ENCODE results near the gene IGSF3. TPM values are rescaled to one million over a fixed set of nuclear protein-coding genes. Genes with fewer than 3 reads are reported as not detected.
"Not testable (repeated sequence)": the region's sequence is repeated elsewhere in the genome, so short reads cannot be mapped to it uniquely, and the experiment has no call there.

The IGSF3 gene
- polyA plus RNA-seq, 3 donors from 2014 or later = not detected

DNA sequence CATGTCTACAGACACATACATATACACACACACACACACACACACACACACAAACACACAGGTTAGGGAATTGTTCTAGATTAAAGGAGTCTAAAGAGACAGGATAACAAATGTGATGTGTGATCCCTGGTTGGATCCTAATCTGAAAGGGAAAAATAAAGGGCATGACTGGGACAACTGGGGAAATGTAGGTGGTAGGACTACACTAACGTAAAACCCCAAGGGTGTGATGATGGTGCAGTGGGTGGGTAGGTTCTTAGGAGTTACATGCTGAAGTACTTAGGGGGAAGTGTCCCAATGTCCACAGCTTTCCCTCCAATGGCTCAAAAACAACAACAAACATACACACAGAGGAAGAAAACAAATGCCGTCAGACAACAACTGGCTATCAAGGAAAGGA lies 68.2 kb downstream of the IGSF3 start:
- H3K36me3 Mint-ChIP-seq; H3K9me3 Mint-ChIP-seq; DNase-seq; H3K27ac Mint-ChIP-seq; H3K27me3 Mint-ChIP-seq (ENCODE audit: low read depth in 3 of 3); H3K4me3 Mint-ChIP-seq: not testable (repeated sequence)
- peaks cover 4 to 11% of the 10 kb centered on the region in 2 donors for H3K4me1 Mint-ChIP-seq

GRCh38 chr1:116598420-116599036 lies 69.0 kb downstream of the IGSF3 start:
- DNase-seq, H3K9me3 Mint-ChIP-seq, H3K36me3 Mint-ChIP-seq: not testable (repeated sequence)

GRCh38 chr1:116597388-116597787 lies 70.1 kb downstream of the IGSF3 start:
- not testable (repeated sequence) for DNase-seq; H3K36me3 Mint-ChIP-seq; H3K27me3 Mint-ChIP-seq (ENCODE audit: low read depth in 3 of 3); H3K4me3 Mint-ChIP-seq; H3K9me3 Mint-ChIP-seq; H3K27ac Mint-ChIP-seq
- peaks cover 4 to 11% of the 10 kb centered on the region in 2 donors for H3K4me1 Mint-ChIP-seq

More at GRCh38 chr1:116598420-116599036, 69.0 kb downstream of the IGSF3 start:
- H3K27ac Mint-ChIP-seq; H3K27me3 Mint-ChIP-seq (ENCODE audit: low read depth in 3 of 3); H3K4me3 Mint-ChIP-seq: not testable (repeated sequence)
- peaks cover 4 to 11% of the 10 kb centered on the region in 2 donors for H3K4me1 Mint-ChIP-seq

GRCh38 chr1:116596742-116597307 lies 70.7 kb downstream of the IGSF3 start:
- not testable (repeated sequence) for H3K9me3 Mint-ChIP-seq; H3K27me3 Mint-ChIP-seq (ENCODE audit: low read depth in 3 of 3); H3K36me3 Mint-ChIP-seq; H3K27ac Mint-ChIP-seq; DNase-seq; H3K4me3 Mint-ChIP-seq
- peaks cover 4 to 11% of the 10 kb centered on the region in 2 donors for H3K4me1 Mint-ChIP-seq

GRCh38 chr1:116595946-116596741 lies 71.4 kb downstream of the IGSF3 start:
- H3K27me3 Mint-ChIP-seq (ENCODE audit: low read depth in 3 of 3); H3K27ac Mint-ChIP-seq; H3K36me3 Mint-ChIP-seq; H3K9me3 Mint-ChIP-seq: not testable (repeated sequence)
- DNase-seq = peak; percentile 35 to 50 (median 39)
- peak overlapping the region in 2 of 5 donors; percentile 5 to 51 for H3K4me3 Mint-ChIP-seq
- H3K4me1 Mint-ChIP-seq = peaks cover 4 to 11% of the 10 kb centered on the region in 2 donors

DNA sequence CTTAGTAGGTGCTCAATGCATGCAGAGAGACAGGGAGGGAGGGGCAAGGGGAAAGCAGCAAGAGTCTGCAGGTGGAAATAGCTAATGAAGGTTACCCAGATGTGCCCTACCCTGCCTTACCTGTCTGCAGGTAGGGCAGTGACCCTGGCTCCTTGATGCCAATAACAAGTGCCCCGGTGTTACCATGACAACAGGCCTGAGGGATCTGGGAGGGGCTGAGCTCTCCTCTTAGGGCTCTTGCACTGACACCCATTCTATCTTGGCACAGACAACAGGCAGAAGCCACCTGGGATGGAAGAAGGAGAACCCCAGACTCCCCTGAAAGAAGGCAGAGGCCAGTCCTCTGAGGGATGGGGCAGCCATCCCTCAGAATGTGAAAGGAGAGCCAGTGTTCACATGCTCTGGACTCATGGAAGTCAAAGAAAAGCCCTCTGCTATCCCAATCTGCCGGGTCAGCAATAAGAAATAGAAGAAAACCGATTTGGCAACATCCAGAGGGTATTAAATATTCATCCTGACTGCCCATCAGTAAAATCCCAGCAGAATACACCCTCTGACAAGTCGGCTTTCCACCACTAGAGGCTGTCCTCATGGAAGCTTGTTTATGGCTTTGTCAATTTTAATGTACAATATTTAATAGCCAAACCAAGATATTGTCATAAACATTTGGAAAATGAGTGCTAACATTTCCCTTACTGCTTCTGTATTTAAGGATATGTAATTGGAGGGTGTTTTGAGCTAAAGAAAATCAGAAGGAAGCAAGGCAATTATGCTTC lies 72.3 kb downstream of the IGSF3 start:
- not testable (repeated sequence) for H3K27me3 Mint-ChIP-seq (ENCODE audit: low read depth in 3 of 3); H3K36me3 Mint-ChIP-seq; H3K27ac Mint-ChIP-seq

DNA sequence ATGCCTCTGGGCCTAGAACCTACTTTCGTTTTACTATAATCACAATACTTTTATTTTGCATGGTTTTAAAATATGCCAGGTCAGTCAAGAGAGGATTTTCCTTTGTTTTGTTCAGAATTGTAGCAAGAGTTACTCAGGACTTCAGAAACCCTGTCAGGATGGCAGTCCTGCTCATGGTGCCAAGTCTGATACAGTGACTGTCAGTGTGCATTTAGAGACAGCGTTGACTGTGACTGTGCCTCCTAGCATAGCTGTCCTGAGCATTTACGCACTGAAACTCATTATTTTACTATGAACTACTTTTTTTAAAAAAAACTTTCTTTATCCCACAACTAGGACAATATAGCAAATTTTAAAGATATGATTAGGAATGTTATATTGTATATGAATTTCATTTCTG lies 73.6 kb downstream of the IGSF3 start:
- not testable (repeated sequence) for DNase-seq; H3K4me3 Mint-ChIP-seq; H3K27ac Mint-ChIP-seq; H3K27me3 Mint-ChIP-seq (ENCODE audit: low read depth in 3 of 3); H3K36me3 Mint-ChIP-seq; H3K9me3 Mint-ChIP-seq
- H3K4me1 Mint-ChIP-seq = peaks cover 21 to 30% of the 10 kb centered on the region in 2 donors

More for the DNA sequence above, 72.3 kb downstream of the IGSF3 start:
- H3K4me3 Mint-ChIP-seq, DNase-seq, H3K9me3 Mint-ChIP-seq: not testable (repeated sequence)
- H3K4me1 Mint-ChIP-seq = peaks cover 9 to 18% of the 10 kb centered on the region in 2 donors

- not testable (repeated sequence) for H3K36me3 Mint-ChIP-seq; DNase-seq; H3K27me3 Mint-ChIP-seq (ENCODE audit: low read depth in 3 of 3)
These were observed 74.1 kb downstream of the IGSF3 start for GRCh38 chr1:116593401-116593800.

GRCh38 chr1:116591951-116592605 lies 75.5 kb downstream of the IGSF3 start:
- H3K4me3 Mint-ChIP-seq, H3K9me3 Mint-ChIP-seq, DNase-seq, H3K36me3 Mint-ChIP-seq: not testable (repeated sequence)
- Mint-ChIP-seq H3K27me3 (ENCODE audit: low read depth in 3 of 3) (peaks cover 10 to 12% (median 10%) of the 10 kb centered on the region in 3 donors), H3K4me1 (peaks cover 26 to 30% of the 10 kb centered on the region in 2 donors), H3K27ac (peak overlapping the region in 1 of 6 donors; percentile 62)

More at GRCh38 chr1:116593401-116593800, 74.1 kb downstream of the IGSF3 start:
- not testable (repeated sequence) for H3K4me3 Mint-ChIP-seq, H3K27ac Mint-ChIP-seq, H3K9me3 Mint-ChIP-seq
- peaks cover 21 to 30% of the 10 kb centered on the region in 2 donors for H3K4me1 Mint-ChIP-seq

DNA sequence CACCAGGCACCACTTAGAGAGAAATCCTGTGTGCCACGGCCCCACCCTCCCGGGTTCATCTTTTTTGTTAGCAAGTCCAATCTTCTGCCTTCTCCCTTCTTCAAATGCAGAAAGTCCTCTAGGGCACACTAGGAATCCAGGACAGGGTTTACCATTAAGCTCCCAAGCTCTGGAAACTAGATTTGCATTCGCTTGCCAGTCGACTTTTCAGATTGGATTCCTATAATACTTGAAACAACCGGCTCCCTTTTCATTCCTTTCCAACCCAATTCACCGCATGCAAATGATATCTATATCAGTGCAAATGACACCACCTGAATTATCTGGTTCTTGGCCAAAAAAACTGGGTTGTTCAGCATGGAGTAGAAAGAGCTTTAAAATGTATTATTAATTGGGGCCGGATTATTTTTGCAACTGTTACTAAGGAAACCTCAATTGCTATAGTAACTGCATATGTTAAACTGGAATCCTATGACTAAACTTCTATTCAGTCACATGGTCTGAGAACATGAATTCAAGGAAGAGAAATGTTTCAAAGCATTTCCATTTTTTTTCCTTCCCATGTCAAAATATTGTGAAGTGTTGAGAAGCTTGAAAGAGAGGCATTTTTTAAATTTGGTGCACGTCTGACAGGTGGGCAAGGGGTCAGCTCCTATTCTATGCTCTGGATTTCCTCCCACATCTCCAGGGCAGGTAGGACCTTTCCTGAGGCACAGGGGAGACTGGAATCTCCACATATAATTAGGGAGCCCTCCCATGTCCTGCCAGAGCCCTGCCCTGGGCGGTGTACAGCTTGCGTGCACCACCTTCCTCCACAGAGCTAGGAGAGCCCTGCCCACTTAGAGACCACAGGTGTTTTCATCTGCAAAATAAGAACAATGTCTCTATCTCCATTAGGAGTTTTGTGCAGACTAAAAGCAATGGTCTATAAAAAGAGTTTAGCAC lies 76.3 kb downstream of the IGSF3 start:
- H3K4me3 Mint-ChIP-seq, DNase-seq, H3K36me3 Mint-ChIP-seq, H3K9me3 Mint-ChIP-seq: not testable (repeated sequence)
- Mint-ChIP-seq H3K4me1 (peaks cover 26 to 30% of the 10 kb centered on the region in 2 donors), H3K27me3 (ENCODE audit: low read depth in 3 of 3) (peaks cover 10 to 12% (median 10%) of the 10 kb centered on the region in 3 donors), H3K27ac (peak overlapping the region in 1 of 6 donors; percentile 66)

DNA sequence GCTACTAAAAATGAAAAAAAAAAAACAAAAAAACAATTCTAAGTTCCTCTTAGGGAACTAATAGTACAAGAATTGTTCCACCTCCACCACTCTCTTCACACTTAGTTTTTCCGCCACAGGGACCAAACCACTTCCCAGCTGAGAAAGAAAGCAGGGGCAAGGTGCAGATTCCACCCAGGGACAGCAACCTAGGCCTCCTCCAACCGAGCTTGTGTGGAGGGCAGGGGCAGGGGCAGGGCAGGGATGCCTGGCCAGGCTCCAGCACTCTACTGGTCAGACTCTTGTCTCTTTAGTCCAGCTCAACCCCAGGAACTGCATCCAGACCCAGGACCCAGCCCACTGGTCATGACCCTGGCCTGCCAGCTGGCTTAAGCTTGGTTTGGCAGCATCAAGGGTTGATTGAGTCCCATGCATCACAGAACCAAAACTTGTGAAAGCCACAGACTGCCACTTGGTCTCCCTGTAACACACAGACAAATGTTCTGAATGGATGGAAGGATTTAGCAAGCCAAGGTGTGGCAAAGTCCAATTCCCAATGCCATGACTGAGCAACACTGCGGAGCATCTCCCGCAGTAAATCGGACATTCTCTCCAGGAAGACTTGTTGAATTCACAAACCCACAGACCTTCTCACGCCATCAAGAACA lies 77.1 kb downstream of the IGSF3 start:
- Mint-ChIP-seq H3K4me1 (peaks cover 22% of the 10 kb centered on the region in 2 donors), H3K27ac (peak overlapping the region in 5 of 6 donors; percentile 28 to 88 (median 66))
- H3K9me3 Mint-ChIP-seq = not testable (repeated sequence)

More for the DNA sequence above, 77.1 kb downstream of the IGSF3 start:
- H3K36me3 Mint-ChIP-seq = not testable (repeated sequence)
- Mint-ChIP-seq H3K27me3 (ENCODE audit: low read depth in 3 of 3) (peaks cover 9 to 15% (median 10%) of the 10 kb centered on the region in 3 donors), H3K4me3 (peak overlapping the region; percentile 34 to 71 (median 63))
- peak; percentile 35 to 62 (median 61) for DNase-seq

Data from immature natural killer cell (primary cell).